HuH-7.5 (cell line): ENCODE results near the gene MAPK8IP3.

ENCODE experiments used
- DNase-seq: peaks from one replicate; pipeline ENCODE4 v3.0.0; 2011; ENCODE audit warnings: low spot score

The MAPK8IP3 gene

DNA sequence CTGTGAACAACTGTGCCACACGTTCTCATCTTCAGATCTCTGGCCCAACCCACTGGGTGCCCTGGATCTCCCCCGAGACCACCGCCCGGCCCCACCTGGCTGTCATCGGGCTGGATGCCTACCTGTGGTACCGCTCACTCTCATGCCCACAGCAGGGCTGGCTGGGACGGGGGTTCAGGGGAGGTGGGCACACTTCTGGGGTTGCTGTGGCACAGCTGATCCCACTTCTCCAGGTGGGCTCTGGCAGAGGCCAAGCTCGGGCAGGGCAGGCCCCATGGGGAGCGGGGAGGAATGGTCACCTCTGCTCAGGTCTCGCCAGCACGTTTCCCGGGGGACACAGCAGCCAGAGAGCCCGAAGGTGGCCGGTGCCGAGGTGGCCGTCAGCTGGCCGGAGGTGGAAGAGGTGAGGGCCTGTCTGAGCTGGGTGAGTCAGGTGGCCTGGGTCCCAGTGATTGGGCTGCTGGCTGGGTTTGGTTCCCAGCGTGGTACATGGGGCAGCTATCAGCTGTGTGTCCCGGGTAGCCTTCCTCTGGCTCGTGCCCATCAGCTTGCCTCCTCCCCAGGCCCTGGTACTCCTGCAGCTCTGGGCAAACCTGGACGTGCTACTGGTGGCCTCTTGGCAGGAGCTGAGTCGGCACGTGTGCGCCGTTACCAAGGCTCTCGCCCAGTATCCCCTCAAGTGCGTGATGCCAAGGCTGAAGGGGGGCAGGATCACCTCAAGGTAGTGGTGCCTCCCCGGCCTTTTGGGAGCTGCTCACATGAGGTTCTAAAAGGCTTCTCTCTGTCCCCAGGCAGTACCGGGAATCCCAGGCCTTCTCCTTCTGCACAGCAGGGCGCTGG, 69.2 kb downstream of the MAPK8IP3 start:
- no peak for DNase-seq

DNA sequence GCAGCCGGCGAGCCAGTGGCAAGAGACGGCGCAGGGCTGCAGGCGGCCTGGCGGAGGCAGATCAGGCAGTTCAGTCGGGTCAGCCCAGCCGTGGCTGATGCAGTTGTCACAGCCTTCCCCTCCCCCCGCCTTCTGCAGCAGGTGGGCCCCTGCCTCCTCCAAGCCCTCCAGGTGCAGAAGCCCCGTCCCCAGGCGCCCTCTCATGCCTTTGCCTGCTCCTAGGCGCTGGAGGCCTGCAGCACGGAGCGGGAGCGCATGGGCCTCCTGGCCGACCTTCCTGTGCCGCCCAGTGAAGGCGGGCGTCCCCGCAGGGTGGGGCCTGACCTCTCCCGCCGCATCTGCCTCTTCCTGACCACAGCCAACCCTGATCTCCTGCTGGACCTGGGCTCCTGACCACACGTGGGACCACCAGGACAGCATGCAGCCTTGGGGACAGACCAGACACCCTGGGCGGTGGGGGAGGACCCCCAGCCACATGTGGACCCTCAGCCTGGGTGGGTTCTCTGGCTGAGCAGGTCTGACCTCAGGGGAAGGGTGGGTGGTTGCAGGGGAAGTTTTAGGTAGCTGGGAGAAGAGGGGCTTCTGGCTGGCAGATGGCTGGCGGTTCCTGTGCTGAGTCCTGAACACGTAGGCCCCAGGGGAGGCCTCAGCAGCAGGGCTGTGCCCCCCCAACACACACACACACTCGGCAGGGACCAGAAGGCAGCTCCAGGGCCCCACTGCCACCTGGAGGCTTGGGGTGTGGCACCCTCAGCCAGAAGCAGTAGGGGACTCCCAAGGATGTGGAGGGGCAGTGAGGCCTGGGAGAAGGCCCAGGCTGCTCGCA, 70.1 kb downstream of the MAPK8IP3 start:
- no peak for DNase-seq

DNA sequence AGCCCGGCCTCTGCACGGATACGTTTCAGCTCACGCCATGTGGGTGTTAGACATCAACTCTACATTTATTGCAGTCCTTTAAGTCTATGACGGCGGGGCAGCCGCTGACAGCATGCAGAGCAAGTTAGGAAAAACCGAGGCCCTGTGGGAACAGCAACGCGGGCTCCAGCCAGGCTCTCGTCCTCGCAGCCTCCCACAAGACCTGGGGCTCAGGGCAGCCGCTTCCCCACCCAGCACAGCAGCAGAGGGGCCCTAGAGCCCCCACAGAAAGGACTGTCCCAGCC, 70.6 kb downstream of the MAPK8IP3 start:
- no peak for DNase-seq

DNA sequence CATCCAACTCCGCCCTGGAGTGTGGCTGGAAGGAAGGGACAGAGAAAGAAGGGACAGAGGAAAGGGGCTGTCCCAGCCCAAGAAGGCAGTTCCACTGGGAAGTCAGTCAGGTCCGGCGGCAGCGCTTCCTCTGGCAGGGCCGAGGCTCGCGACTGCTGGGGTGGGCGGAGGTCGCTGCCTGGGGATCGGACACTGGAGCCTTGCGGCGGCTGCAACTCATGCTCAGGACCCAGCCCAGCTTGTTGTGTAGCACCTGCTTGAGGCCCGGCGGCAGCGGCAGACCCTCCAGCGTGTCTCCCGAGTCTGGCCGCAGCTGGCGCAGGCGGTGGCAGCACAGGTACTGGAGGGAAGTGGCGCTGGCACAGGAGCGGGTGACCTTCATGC, 71.0 kb downstream of the MAPK8IP3 start:
- no peak for DNase-seq

DNA sequence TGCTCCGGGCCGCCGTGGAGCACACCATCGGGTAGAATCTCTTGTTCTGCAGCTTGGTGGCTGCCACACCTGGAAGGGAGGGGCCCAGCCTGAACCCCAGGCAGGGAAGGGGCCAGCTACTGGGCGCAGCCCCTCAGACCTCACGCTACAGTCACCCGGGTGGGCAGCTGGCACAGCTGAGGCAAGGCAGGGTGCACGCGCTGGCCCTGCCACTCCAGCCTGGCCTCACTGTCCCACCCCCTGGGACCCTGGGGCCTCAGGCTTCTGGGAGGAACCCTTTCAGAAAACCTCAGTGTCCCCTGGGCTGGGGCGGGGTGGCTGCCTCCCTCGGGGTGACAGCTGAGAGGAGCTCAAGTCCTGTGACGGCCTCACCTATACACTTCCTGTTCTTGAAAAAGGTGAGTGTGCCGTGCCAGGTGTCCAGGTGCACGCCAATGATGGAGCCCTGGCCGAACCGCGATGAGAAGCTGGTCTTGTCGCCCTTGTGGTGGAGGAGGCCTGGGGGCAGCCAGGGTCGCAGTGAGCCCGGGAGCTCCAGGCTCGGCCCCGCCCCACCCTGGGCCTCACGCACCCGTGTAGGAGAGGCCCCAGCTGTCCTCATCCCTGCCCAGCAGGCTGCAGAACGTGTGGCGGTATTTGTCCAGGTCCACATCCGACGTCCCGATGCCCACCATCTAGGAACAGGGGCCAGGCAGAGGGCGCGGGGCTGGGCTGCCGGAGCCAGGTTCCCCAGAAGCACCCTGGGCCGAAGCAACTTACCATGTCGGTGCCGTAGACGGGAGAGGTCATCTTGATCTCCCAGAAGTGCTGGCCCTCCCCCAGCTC, 71.6 kb downstream of the MAPK8IP3 start:
- no peak for DNase-seq

DNA sequence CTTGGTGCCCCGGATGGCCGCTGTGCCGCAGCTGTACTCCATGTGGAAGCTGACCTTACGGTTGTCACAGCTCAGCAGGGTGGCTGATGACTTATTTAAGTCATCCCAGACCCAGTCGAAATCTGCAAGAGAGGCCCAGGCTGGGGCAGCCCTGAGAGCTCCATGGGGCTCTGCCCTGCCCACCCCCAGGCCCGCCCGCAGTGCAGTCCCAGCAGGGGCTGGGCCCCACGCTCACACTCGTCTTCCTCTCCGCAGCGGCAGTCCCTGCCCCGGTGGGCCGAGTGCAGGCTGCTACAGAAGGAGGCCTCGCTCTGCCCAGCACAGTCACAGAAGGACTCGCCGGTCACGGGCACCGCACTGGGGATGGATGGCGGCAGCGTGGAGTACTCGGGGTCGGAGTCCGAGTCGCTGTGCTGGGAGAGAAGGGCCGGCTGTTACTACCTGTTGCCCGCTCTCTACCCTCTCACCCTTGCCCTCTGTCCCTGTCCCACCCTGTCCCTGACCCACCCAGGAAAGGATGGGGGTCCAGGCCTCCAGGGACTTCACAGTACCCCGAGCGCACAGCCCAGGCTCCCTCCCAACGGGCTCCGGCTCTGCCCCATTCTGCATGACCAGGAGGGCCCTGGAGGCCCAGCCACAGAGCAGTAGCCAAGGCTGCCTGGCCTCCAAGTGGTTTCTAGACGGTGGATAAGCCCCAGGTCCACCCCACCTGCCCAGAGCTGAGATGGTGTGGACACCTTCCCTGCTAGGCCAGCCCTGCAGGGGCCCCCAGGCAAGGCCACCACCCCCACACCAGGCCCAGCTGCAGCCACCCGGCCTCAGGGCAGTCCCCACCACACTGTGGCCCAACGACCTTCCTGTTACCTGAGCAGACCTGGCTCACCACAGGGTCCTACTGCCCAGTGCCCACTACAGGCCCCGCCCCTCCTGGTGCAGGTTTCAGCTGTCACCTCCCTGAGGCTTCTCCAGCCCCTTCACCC, 72.5 kb downstream of the MAPK8IP3 start:
- DNase-seq: no peak

DNA sequence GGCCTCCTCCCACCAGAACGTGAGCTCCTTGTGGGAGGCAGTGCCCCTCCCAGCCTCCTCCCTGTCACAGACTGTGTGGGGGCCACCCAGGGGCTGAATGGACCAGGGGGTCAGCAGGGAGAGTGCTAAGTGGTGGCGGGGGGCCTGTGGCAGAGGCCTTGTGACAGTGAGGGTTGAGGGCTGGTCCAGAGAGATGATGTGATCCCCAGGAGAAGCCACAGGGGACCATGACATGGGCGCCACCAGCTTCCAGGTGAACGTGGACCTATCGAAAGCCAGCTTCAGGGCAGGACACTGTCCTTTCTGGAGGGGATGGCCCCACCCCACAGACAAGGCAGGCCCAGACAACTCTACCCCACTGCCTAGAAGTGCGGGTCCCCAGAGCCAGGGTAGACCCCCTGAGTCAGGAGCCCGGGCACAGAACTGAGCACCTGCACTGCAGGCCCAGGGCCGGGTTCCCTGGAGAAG, 73.3 kb downstream of the MAPK8IP3 start:
- DNase-seq: no peak

DNA sequence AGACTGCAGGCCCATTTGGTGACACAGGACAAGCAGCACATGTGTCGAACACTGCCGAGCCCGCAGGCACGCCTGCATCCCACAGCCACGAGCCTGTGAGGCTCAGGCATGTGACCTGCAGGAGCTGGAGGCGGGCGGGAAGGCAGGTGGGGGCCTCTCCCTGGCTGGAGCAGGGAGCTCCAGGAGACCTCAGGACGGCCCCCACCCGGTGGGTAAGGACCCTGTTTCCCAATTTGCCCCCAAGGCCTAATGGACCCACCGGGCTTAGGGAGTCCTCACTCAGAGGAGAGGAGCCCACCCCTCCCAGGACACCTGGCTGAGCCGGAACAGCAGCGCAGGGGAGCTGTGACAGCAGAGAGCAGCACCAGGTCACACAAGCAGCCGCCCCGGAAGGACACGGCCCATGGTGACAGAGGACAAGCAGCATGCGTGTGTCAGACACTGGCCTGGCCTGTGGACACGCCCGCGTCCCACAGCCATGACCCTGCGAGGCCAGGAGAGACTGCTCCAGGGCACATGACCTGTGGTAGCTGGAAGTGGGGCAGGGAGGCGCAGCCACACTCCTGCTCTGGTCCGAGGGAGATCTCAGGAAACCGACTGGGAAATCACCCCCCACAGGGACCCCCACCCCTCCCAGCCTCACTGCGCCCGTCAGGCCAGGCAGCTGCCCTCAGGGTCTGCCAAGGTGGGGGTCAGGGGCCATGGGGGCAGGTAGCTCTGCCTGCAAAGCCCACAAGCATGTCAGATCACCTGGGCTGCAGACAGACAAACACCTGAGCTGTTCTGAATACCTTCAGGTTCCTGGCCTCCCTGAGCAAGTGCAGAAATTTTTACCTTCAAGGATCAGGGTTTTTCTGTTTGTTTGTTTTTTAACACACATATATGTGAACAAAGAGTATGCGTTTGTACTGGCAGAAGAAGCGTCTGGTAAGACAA, 74.0 kb downstream of the MAPK8IP3 start:
- DNase-seq: no peak

DNA sequence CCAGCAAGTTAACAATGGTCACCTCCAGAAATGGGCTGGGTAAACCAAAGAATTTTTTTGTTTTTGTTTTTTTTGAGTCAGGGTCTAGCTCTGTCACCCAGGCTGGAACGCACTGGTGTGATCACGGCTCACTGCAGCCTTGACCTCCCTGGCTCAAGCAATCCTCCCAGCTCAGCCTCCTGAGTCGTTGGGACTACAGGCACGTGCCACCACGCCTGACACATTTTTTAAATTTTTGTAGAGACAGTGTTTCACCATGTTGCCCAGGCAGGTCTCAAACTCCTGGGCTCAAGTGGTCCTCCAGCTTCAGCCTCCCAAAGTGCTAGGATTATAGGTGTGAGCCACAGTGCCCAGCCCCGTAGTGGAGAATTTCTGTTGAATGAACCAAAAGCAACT, 74.7 kb downstream of the MAPK8IP3 start:
- DNase-seq: no peak

DNA sequence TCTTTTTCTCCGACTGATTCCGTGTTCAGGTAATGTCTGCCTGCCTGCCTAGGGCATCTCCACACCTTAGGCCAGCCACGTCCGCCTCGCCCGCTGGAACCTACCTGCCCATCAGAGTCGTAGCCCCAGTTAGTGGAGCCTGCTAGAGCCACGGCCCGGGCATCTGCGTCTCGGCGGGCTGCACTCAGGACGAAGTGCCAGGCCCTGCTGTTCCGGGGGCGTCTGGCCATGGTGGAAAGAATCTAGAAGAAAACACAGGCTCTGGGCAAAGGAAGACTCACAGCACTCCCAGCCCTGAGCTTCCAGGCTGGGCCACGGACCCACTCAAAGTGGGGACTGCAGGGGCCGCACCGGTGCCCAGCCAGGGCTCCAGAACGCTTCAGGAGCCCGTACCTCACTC, 75.3 kb downstream of the MAPK8IP3 start:
- DNase-seq: no peak

DNA sequence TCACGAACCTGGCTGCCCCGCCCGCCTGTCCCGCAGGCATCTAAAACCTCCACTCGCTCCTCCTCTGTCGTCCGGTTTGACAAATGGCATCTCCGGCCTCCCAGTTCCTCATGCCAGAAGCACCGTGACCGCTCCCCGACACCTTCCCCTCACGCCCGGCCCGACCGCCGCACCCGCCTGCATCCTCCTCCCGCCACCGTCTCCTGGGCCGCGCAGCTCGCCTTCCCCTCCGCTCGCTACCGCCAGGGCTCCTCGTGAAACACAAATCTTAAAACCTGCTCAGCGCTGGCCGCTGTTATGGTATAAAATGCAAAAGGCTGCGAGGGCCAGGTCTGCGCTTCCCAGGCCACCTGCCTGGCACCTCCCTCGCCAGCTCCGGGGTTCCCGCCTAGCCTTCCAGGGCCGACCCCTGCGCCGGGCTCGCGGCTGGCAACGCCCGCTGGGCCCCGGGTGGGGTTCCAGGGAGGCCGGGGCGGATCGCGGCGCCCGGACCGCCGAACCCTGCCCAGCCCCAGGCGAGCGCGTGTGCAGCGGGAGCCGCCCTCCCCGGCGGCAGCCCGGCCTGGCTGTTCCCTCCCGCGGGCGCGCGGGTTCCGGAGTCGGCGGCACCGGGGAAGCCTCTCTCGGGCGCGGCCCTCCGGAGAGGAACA, 75.9 kb downstream of the MAPK8IP3 start:
- DNase-seq: no peak

DNA sequence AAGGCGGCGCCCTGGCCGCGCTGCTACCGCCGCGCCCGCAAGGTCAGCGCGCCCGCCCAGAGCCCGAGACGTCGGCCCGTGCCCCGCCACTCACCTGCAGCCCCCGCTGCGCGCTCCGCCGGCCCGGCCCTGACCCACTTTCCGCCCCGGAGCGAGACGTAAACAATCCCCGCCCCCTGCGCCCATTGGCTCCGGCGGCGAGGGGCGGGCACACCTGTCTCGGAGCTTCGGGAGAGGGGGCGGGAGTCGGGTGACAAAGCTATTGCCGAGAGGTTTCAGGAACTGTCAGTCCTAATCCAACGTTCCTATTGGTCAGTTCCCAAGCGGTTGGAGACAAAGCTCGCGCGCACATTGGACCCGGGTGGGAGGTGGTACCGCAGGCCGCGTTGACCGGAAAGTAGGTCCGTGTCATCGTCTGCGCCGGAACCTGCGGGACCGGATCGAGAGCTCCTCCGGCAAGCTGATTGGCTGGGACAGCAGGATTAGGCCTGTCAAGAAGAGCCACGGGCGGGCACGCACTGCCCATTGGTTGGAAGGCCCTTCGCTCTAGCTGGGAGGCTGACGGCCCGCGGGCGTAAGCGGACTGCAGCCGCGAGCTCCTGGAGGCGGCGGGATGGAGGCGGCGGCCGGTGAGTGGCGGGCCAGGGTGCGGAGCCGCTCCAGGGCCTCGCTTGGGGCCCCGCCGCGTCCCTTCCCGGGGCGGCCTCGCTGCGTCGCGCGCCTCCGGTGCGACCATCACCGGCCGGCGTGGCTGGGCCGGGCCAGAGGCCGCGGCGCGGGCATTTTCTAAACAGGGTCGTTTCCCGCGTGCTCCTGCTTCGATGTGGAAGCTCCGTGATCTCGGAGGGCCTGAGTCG, 76.6 kb downstream of the MAPK8IP3 start, which contains the start of the genes NUBP2 and SPSB3:
Gene NUBP2 (plus strand): TSS at position 553 of the 857 bp plus-strand sequence. CDS start 61 bp downstream, at position 614.
Gene SPSB3 (minus strand): TSS at position 164 of the 857 bp plus-strand sequence. CDS start 1,088 bp downstream, outside the sequence.
- peak; percentile 100 for DNase-seq

DNA sequence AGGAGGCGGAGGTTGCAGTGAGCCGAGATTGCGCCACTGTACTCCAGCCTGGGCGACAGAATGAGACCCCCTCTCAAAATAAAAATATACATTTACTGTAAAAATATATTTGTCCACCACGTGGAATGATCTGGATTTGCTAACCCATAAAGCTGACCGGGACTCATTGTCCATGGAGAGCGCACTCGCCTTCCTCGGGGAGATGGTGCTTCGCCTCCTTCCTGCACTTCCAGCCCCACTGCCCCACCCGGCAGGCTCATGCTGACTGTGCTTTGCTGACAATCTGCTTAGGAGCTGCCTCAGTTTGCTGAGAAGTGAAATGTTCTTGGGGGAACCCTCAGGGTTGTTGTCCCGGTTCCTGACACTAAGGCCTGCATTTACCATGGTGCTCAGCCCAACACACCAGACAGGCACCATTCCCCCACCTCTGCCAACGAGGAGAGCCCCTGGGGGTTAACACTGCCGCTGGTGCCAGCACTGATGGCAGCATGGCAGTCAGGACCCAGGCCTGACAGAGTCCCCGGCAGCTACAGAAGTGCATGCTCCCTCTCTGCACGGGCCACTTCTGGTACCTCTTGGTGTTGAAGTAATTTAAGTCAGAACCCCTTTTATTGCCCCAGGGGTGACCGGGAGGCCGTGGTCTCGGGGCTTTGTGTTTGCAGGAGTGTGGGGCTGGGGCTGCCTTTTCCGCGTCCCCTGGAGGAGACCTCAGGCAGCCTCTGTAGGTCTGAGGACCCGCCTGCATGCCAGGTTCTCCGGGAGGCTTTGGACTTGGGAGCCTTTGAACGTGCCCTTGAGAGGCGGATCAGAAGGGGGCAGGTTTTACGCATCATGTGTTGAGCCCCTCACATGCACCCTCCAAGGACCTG, 79.2 kb downstream of the MAPK8IP3 start:
- DNase-seq: no peak

DNA sequence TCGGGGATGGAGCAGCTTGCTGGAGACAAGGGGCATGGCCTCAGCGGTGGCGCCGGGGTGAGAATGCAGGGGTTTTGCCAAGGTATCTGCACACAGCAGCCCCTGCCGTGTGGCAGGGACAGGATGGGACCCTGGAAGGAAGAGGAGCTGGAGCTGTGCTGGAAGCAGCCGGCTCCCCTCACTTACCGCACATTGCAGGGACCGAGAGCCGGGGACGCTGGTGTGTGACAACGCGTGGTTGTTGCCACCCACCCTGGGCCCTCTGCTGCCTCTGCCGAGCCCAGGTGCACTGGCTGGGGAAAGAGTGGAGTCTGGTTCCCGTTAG, 79.8 kb downstream of the MAPK8IP3 start:
- no peak for DNase-seq

DNA sequence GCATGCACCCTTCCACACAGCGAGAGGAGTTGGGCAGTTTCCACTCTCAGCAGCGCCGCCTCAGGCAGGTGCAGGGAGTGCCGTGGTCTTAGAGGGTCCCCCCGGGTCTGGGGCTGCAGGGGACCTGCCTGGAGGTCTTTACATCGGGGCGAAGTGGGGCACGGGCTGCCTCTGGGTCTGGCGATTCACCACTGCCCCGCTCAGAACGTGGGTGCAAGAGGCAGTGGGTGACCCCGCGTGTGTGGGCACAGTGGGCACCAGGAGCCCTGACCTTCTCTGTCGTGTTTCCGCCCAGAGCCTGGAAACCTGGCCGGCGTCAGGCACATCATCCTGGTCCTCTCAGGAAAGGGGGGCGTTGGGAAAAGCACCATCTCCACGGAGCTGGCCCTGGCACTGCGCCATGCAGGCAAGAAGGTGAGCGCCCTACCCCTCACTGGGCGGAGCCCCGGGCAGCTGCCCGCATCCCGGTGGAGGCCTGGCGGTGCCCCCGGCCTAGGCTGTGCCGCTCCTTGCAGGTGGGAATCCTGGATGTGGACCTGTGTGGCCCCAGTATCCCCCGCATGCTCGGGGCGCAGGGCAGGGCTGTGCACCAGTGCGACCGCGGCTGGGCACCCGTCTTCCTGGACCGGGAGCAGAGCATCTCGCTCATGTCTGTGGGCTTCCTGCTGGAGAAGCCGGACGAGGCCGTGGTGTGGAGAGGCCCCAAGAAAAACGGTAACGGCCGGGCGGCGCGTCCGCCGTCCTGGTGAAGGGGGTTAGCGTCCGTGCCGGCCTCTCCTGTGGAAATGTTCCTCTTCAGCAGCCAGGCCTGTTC, 80.5 kb downstream of the MAPK8IP3 start:
- DNase-seq: no peak

DNA sequence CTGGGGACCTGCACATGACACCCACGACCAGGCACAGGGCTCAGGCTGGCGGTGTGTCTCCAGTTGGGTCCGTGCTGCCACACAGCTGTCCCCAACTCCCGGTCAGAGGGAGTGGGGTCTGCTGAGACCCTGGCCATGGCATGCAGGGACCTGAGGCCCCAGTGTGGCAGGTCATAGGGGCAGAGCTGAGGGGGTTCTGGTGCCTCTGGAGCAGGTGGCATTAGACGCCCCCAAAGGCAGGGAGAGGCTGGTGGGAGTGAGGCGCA, 81.0 kb downstream of the MAPK8IP3 start:
- DNase-seq: no peak
